Liver (tissue), 9 donors: ENCODE data around the gene SLC47A2. TPM values are rescaled to one million over a fixed set of nuclear protein-coding genes. Genes with fewer than 3 reads are reported as not detected.

ENCODE experiments used
- DNase-seq: peaks from one replicate; pipeline ENCODE4 v3.0.0-alpha.2; 2017; ENCODE audit warnings: low spot score
- H3K27ac ChIP-seq, 2 donors: one replicate each; pipeline ENCODE4 v1.7.0; 2013; ENCODE audit warnings: inconsistent platforms in 2 of 2, low read length in 2 of 2, control low read depth in 1 of 2, low read depth in 1 of 2, mild to moderate bottlenecking in 1 of 2
- H3K27me3 ChIP-seq, 4 donors: one replicate each; pipeline versions ENCODE4 v1.6.1 to v1.7.0; 2013; ENCODE audit warnings: low read length in 3 of 4, inconsistent platforms in 1 of 4, mild to moderate bottlenecking in 1 of 4, moderate library complexity in 1 of 4; ENCODE audit not compliant: control insufficient read depth in 4 of 4, insufficient read depth in 4 of 4
- H3K36me3 ChIP-seq, 4 donors: one replicate each; pipeline versions ENCODE4 v1.6.1 to v1.7.0; 2013; ENCODE audit warnings: low read length in 3 of 4, mild to moderate bottlenecking in 3 of 4, low read depth in 1 of 4, moderate library complexity in 1 of 4; ENCODE audit not compliant: control insufficient read depth in 4 of 4, insufficient read depth in 3 of 4
- H3K4me1 ChIP-seq, 4 donors: one replicate each; pipeline versions ENCODE4 v1.6.1 to v1.7.0; 2013; ENCODE audit warnings: low read length in 3 of 4, mild to moderate bottlenecking in 3 of 4, moderate library complexity in 1 of 4; ENCODE audit not compliant: control insufficient read depth in 4 of 4, insufficient read depth in 4 of 4
- H3K4me3 ChIP-seq, 3 donors: one replicate each; pipeline versions ENCODE4 v1.6.1 to v1.7.0; 2013; ENCODE audit warnings: low read length in 3 of 3, control low read depth in 1 of 3, low read depth in 1 of 3, mild to moderate bottlenecking in 1 of 3
- H3K9ac ChIP-seq, 2 donors: one replicate each; pipeline ENCODE4 v1.7.0; 2013; ENCODE audit warnings: low read length in 2 of 2, mild to moderate bottlenecking in 2 of 2, moderate library complexity in 2 of 2, control low read depth in 1 of 2, low read depth in 1 of 2
- H3K9me3 ChIP-seq, 4 donors: one replicate each; pipeline versions ENCODE4 v1.6.1 to v1.7.0; 2013; ENCODE audit warnings: low read length in 3 of 4; ENCODE audit not compliant: control insufficient read depth in 4 of 4
- ATF3 ChIP-seq: IDR thresholded peaks from 2 replicates; pipeline ENCODE4 v1.6.1; 2016; ENCODE audit warnings: antibody characterized with exemption
- EGR1 ChIP-seq, 2 donors: IDR thresholded peaks; 2 replicates each; pipeline ENCODE4 v1.6.1; 2016 to 2018; ENCODE audit warnings: antibody characterized with exemption in 2 of 2, low read depth in 2 of 2
- FOXA1 ChIP-seq: IDR thresholded peaks from 2 replicates; pipeline ENCODE4 v1.6.1; 2016; ENCODE audit warnings: antibody characterized with exemption
- FOXA2 ChIP-seq: IDR thresholded peaks from 2 replicates; pipeline ENCODE4 v1.6.1; 2016; ENCODE audit warnings: antibody characterized with exemption
- GABPA ChIP-seq, 2 donors: IDR thresholded peaks in 1 of 2; conservative IDR thresholded peaks in 1 of 2; 2 replicates each; pipeline ENCODE4 v1.6.1; 2016; ENCODE audit warnings: antibody characterized with exemption in 2 of 2, mild to moderate bottlenecking in 1 of 2, moderate library complexity in 1 of 2
- HNF4A ChIP-seq, 2 donors: conservative IDR thresholded peaks; 2 replicates each; pipeline ENCODE4 v1.6.1; 2016; ENCODE audit warnings: antibody characterized with exemption in 2 of 2, mild to moderate bottlenecking in 2 of 2
- HNF4G ChIP-seq: IDR thresholded peaks from 2 replicates; pipeline ENCODE4 v1.6.1; 2016; ENCODE audit warnings: antibody characterized with exemption
- JUND ChIP-seq, 2 donors: IDR thresholded peaks; 2 replicates each; pipeline ENCODE4 v1.6.1; 2016; ENCODE audit warnings: antibody characterized with exemption in 2 of 2
- NR2F2 ChIP-seq: IDR thresholded peaks from 2 replicates; pipeline ENCODE4 v1.6.1; 2016; ENCODE audit warnings: antibody characterized with exemption
- RAD21 ChIP-seq, 2 donors: IDR thresholded peaks; 2 replicates each; pipeline ENCODE4 v1.6.1; 2016; ENCODE audit warnings: antibody characterized with exemption in 2 of 2, mild to moderate bottlenecking in 2 of 2
- REST ChIP-seq: IDR thresholded peaks from 2 replicates; pipeline ENCODE4 v1.6.1; 2016; ENCODE audit warnings: antibody characterized with exemption, mild to moderate bottlenecking
- RXRA ChIP-seq, 2 donors: IDR thresholded peaks; 2 replicates each; pipeline ENCODE4 v1.6.1; 2017 to 2018; ENCODE audit warnings: antibody characterized with exemption in 2 of 2, mild to moderate bottlenecking in 1 of 2
- SP1 ChIP-seq: IDR thresholded peaks from 2 replicates; pipeline ENCODE4 v1.6.1; 2018; ENCODE audit warnings: antibody characterized with exemption, mild to moderate bottlenecking
- TAF1 ChIP-seq: conservative IDR thresholded peaks from 2 replicates; pipeline ENCODE4 v1.6.1; 2016; ENCODE audit warnings: antibody characterized with exemption, mild to moderate bottlenecking
- YY1 ChIP-seq: IDR thresholded peaks from 2 replicates; pipeline ENCODE4 v1.6.1; 2016; ENCODE audit warnings: antibody characterized with exemption, mild to moderate bottlenecking
- ZBTB33 ChIP-seq: IDR thresholded peaks from 2 replicates; pipeline ENCODE4 v1.6.1; 2016; ENCODE audit warnings: antibody characterized with exemption
- WGBS: extraction: QIAGEN DNeasy Blood & Tissue Kit; methylation state at CpG from one replicate; pipeline ENCODE4 v1.1.7; 2013; 5-methylcytosine and 5-hydroxymethylcytosine counted together
- polyA plus RNA-seq, 2 donors: library from polyadenylated mRNA; stranded (reverse) in 1 of 2; unstranded in 1 of 2; fragments of 200-250 nt in 1 of 2; fragments of >200 nt in 1 of 2; fragmentation: Nextera tagmentation in 1 of 2; extraction: Ambion mirVana in 1 of 2; gene quantifications; one replicate each; pipeline versions ENCODE4 v1.2.1 to v1.2.3, GENCODE V29; 2013 to 2015
- total RNA-seq, 2 donors: library from RNA; depleted of rRNA; stranded (reverse); fragments of >200 nt; gene quantifications; one replicate each; pipeline ENCODE4 v1.2.3, GENCODE V29; 2014
- TF ChIP-seq, protein P1 (sequence below): fragments of 150-350 bp; IDR thresholded peaks from 2 replicates; pipeline ENCODE4 v1.5.1; 2017; ENCODE audit warnings: improper control_type of control experiment, low read depth, low read length; ENCODE audit not compliant: missing input control
- TF ChIP-seq, protein P2 (sequence below): IDR thresholded peaks from 2 replicates; pipeline ENCODE4 v1.6.1; 2016; ENCODE audit warnings: antibody characterized with exemption
- donor health status: healthy.
- donor health status: healthy.
- donor health status: healthy.
- donor health status: healthy.
- donor health status: healthy.

Gene SLC47A2
- total and polyA plus RNA-seq, 4 donors, result 0.08 TPM; not detected in 3

GRCh38 chr17:19717411-19717908 lies 1.1 kb upstream of the SLC47A2 start (continued):
- TF ChIP-seq, protein P1, sequence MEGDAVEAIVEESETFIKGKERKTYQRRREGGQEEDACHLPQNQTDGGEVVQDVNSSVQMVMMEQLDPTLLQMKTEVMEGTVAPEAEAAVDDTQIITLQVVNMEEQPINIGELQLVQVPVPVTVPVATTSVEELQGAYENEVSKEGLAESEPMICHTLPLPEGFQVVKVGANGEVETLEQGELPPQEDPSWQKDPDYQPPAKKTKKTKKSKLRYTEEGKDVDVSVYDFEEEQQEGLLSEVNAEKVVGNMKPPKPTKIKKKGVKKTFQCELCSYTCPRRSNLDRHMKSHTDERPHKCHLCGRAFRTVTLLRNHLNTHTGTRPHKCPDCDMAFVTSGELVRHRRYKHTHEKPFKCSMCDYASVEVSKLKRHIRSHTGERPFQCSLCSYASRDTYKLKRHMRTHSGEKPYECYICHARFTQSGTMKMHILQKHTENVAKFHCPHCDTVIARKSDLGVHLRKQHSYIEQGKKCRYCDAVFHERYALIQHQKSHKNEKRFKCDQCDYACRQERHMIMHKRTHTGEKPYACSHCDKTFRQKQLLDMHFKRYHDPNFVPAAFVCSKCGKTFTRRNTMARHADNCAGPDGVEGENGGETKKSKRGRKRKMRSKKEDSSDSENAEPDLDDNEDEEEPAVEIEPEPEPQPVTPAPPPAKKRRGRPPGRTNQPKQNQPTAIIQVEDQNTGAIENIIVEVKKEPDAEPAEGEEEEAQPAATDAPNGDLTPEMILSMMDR, result no peak
- no peak for TF ChIP-seq FOXA1

GRCh38 chr17:19717031-19717360 lies 612 bp upstream of the SLC47A2 start:
- 95% methylated on average over 7 of the region's 7 CpGs for WGBS
- TF ChIP-seq JUND (IDR thresholded peaks at IDR 0.05), result no peak
- no peak for TF ChIP-seq FOXA1
- TF ChIP-seq, protein P2, sequence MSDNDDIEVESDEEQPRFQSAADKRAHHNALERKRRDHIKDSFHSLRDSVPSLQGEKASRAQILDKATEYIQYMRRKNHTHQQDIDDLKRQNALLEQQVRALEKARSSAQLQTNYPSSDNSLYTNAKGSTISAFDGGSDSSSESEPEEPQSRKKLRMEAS, result no peak
- TF ChIP-seq GABPA (IDR thresholded peaks at IDR 0.05 in 1 of 2, conservative IDR thresholded peaks at IDR 0.05 in 1 of 2), result no peak
- TF ChIP-seq HNF4G, result no peak
- TF ChIP-seq TAF1, result no peak
- TF ChIP-seq EGR1 (IDR thresholded peaks at IDR 0.05; ENCODE audit: low read depth in 2 of 2), result no peak
- TF ChIP-seq HNF4A (conservative IDR thresholded peaks at IDR 0.05), result no peak
- no peak for TF ChIP-seq SP1
- TF ChIP-seq, protein P1, result no peak
- no peak for TF ChIP-seq RXRA (IDR thresholded peaks at IDR 0.05)
- no peak for TF ChIP-seq ATF3
- no peak for TF ChIP-seq REST
- no peak for TF ChIP-seq YY1
- no peak for TF ChIP-seq ZBTB33
- no peak for TF ChIP-seq NR2F2
- TF ChIP-seq FOXA2, result no peak
- TF ChIP-seq RAD21 (IDR thresholded peaks at IDR 0.05), result no peak
- H3K4me1 ChIP-seq, result peaks cover 0 to 8% (median 4%) of the 10 kb centered on the region in 4 donors
- H3K27ac ChIP-seq, result no peak overlapping the region
- H3K27me3 ChIP-seq, result no peaks in the 10 kb centered on the region
- H3K4me3 ChIP-seq, result no peak overlapping the region
- no peak overlapping the region for H3K9ac ChIP-seq
- DNase-seq, result peak; percentile 30
- H3K9me3 ChIP-seq, result no peaks in the 10 kb centered on the region
- no peaks in the 10 kb centered on the region for H3K36me3 ChIP-seq
